Peyer's patch (tissue), 4 donors: ENCODE results near the gene ZFHX3. TPM values are rescaled to one million over a fixed set of nuclear protein-coding genes. Genes with fewer than 3 reads are reported as not detected.

Experiments used
- DNase-seq, 3 donors: peaks; one replicate each; pipeline ENCODE4 v3.0.0-alpha.2; 2017 to 2019
- H3K27ac ChIP-seq, 4 donors: fragments of 200-600 bp; sonication (generic); one replicate each; pipeline ENCODE4 v1.5.1; 2016 to 2019
- H3K27me3 ChIP-seq, 2 donors: fragments of 200-600 bp; sonication (generic); one replicate each; pipeline ENCODE4 v1.5.1; 2019
- H3K36me3 ChIP-seq, 3 donors: fragments of 200-600 bp; sonication (generic); one replicate each; pipeline ENCODE4 v1.5.1; 2016 to 2019
- H3K4me1 ChIP-seq, 4 donors: fragments of 200-600 bp; sonication (generic); one replicate each; pipeline ENCODE4 v1.5.1; 2016 to 2019
- H3K4me3 ChIP-seq, 4 donors: fragments of 200-600 bp; sonication (generic); 1 replicate in 3 of 4; 2 replicates in 1 of 4; pipeline ENCODE4 v1.5.1; 2016 to 2019; ENCODE audit warnings: mild to moderate bottlenecking in 1 of 4
- H3K9me3 ChIP-seq, 4 donors: fragments of 200-600 bp; sonication (generic); one replicate each; pipeline ENCODE4 v1.5.1; 2016 to 2019; ENCODE audit warnings: mild to moderate bottlenecking in 1 of 4
- POLR2A ChIP-seq, 2 donors: fragments of 450-650 bp; IDR thresholded peaks; one replicate each; pipeline ENCODE4 v1.5.1; 2017; ENCODE audit warnings: antibody characterized with exemption in 2 of 2, mild to moderate bottlenecking in 2 of 2, moderate library complexity in 2 of 2
- total RNA-seq, 4 donors: library from RNA; depleted of rRNA; stranded (reverse); fragments of >200 nt; gene quantifications; one replicate each; pipeline ENCODE4 v1.1.0, GENCODE V29; 2016
- TF ChIP-seq, protein P1 (sequence below), 6 experiments: fragments of 450-650 bp in 4 of 6; fragments of 200-600 bp in 2 of 6; sonication (generic) in 1 of 6; IDR thresholded peaks; one replicate each; pipeline ENCODE4 v1.5.1; 2017 to 2019; ENCODE audit warnings: antibody characterized with exemption in 6 of 6, mild to moderate bottlenecking in 3 of 6, moderate library complexity in 1 of 6

Gene ZFHX3
- total RNA-seq, 4 donors from 2014 or later = 6.3 to 39.6 (median 14.6) TPM

DNA sequence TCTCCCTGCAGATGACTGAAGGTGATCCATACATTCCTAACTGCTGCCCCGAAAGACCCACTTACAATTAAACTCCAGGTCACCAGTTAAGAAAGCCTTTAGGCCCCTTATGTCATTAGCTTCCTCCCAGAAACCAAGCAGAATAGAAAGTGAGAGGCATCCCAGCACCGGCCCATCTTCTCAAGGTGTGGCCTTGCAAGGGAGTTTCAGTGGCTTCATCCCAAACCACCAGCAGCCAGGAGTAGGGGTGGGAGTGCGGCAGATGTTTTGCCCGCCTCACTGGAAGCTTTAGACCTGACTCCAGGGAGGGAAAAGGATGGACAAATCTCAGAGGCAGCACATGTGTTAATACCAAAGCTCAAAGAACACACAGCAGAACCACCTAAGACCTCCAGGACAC, 5.1 kb downstream of the ZFHX3 start:
- TF ChIP-seq, protein P1, sequence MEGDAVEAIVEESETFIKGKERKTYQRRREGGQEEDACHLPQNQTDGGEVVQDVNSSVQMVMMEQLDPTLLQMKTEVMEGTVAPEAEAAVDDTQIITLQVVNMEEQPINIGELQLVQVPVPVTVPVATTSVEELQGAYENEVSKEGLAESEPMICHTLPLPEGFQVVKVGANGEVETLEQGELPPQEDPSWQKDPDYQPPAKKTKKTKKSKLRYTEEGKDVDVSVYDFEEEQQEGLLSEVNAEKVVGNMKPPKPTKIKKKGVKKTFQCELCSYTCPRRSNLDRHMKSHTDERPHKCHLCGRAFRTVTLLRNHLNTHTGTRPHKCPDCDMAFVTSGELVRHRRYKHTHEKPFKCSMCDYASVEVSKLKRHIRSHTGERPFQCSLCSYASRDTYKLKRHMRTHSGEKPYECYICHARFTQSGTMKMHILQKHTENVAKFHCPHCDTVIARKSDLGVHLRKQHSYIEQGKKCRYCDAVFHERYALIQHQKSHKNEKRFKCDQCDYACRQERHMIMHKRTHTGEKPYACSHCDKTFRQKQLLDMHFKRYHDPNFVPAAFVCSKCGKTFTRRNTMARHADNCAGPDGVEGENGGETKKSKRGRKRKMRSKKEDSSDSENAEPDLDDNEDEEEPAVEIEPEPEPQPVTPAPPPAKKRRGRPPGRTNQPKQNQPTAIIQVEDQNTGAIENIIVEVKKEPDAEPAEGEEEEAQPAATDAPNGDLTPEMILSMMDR (IDR thresholded peaks at IDR 0.05) = no peak
- no peak for TF ChIP-seq POLR2A (IDR thresholded peaks at IDR 0.05)
- Histone ChIP-seq H3K27me3 (no peaks in the 10 kb centered on the region), H3K4me1 (peaks cover 0 to 27% (median 2%) of the 10 kb centered on the region in 4 donors), H3K9me3 (no peaks in the 10 kb centered on the region), H3K4me3 (no peak overlapping the region), H3K36me3 (no peaks in the 10 kb centered on the region), H3K27ac (no peak overlapping the region)
- no peak for DNase-seq

DNA sequence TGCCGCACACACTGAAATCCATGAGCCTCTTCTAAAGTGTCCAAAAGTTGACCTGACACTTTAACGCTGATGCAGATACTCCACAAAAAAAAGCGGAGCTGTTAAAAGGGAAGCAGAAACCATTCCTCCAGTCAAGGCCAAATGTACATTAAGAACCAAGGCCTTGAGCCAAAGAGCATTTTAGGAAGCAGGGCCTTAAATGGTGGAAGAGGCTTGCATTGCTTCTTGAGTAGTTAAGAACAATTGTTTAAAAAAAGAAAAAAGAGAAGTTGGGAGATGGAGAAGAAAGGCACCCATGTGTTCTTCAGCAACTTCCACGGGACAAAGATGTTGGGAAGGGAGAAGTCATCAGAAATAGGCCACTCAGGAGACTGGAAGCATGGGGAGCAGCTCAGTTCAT, 6.3 kb downstream of the ZFHX3 start:
- Histone ChIP-seq H3K27ac (no peak overlapping the region), H3K4me1 (peaks cover 0 to 20% (median 0%) of the 10 kb centered on the region in 4 donors), H3K4me3 (no peak overlapping the region), H3K36me3 (no peaks in the 10 kb centered on the region), H3K9me3 (no peaks in the 10 kb centered on the region), H3K27me3 (no peaks in the 10 kb centered on the region)
- DNase-seq = no peak
- TF ChIP-seq, protein P1 (IDR thresholded peaks at IDR 0.05) = no peak
- no peak for TF ChIP-seq POLR2A (IDR thresholded peaks at IDR 0.05)

DNA sequence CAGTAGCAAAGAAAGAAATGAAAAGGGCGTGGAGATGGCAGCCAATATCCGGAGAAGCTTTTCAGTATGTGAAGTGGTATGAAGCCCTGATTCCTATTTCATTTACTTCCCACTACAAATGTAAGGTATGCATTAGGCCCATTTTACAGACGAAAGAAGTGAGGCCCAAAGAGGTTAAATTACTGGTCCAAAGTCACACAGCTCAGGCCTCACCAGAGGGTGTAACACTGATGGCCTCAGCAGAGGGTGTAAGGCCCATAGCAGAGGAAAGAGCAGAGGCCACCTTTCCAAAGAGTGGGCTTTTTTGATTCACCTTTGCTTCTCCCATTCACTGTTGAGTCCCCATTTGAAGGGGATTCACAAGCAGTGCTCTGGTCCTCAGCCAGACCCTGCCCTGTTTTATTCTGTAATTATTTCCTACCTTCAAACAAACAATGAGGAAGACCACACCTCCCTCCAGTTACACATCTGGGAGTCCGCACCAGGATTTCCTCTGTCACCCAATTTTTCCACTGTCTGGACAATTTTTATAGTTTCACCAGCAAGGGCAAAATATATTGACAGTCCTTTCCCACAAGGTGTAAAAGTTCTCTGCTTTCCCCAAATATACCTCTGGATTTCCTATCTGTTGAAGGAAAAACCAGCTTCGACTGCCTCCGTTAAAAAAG, 7.1 kb downstream of the ZFHX3 start:
- Histone ChIP-seq H3K27me3 (no peaks in the 10 kb centered on the region), H3K27ac (no peak overlapping the region), H3K4me1 (peaks cover 0 to 13% (median 0%) of the 10 kb centered on the region in 4 donors), H3K36me3 (no peaks in the 10 kb centered on the region), H3K9me3 (no peaks in the 10 kb centered on the region), H3K4me3 (no peak overlapping the region)
- DNase-seq = no peak
- no peak for TF ChIP-seq POLR2A (IDR thresholded peaks at IDR 0.05)
- TF ChIP-seq, protein P1 (IDR thresholded peaks at IDR 0.05) = no peak

DNA sequence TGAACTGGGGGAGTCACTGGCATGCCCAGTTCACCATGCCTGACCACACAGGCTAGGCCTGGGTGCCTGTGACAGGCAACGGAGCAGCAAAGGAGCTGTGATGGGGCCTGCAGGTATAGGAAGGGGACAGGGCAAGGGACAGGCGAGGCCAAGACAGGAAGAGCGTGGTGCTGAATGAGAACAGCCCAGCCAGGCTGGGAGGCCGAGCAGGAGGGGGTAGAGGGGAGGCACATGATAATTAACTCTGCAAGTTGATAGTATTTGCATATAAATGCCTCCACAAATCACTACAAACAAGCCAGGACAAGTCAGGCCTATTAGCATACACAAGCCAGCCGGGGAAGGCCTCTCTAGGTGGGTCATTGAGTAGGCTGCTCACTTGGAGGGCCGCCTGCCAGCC, 7.8 kb downstream of the ZFHX3 start:
- TF ChIP-seq, protein P1 (IDR thresholded peaks at IDR 0.05) = no peak
- TF ChIP-seq POLR2A (IDR thresholded peaks at IDR 0.05) = no peak
- Histone ChIP-seq H3K9me3 (no peaks in the 10 kb centered on the region), H3K27ac (no peak overlapping the region), H3K4me1 (peaks cover 0 to 13% (median 0%) of the 10 kb centered on the region in 4 donors), H3K27me3 (no peaks in the 10 kb centered on the region), H3K4me3 (no peak overlapping the region), H3K36me3 (no peaks in the 10 kb centered on the region)
- DNase-seq = no peak

DNA sequence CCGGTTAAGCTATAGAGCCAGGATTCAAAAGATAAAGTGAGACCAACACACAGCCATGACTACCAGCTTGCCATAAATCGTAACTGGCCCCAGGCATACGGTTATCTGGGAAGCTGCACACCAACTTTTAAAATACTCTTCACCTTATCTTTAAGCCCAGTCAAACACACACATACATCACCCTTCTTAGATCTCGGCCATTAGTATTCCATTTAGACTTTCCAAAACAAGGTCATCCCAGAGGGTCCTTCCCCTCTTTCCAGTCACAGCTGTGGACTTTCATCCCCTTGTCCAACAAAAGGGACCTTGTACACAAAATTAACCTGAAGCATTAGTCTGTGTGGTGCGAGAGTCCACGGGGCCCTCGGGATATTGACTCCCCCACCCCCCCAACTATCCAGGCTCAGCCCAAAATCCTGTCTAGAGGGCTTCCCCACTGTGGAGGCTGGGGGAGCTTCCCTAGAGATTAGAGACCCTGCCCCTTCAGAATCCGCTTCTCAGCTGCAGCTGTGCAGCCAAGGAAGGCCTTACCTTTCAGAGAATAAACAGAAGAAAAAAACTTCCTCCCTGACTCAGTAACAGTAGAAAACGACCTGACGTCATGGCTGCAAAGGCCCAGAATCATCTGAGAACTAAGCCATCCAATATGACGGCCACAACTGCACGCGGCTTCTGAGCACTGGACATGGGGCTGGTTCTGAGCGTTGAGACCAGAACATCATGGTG, 9.9 kb downstream of the ZFHX3 start:
- DNase-seq = no peak
- H3K27ac ChIP-seq = no peak overlapping the region
- H3K27me3 ChIP-seq = no peaks in the 10 kb centered on the region
- no peaks in the 10 kb centered on the region for H3K36me3 ChIP-seq
- no peak overlapping the region for H3K4me3 ChIP-seq
- H3K4me1 ChIP-seq = peaks cover 0 to under 1% (median 0%) of the 10 kb centered on the region in 4 donors
- no peaks in the 10 kb centered on the region for H3K9me3 ChIP-seq
- no peak for TF ChIP-seq POLR2A (IDR thresholded peaks at IDR 0.05)
- TF ChIP-seq, protein P1 (IDR thresholded peaks at IDR 0.05) = no peak
